Smooth muscle cell of trachea (primary cell): ENCODE results near the gene ACHE. TPM values are rescaled to one million over a fixed set of nuclear protein-coding genes. Genes with fewer than 3 reads are reported as not detected.

Experiments
- total RNA-seq: library from RNA; depleted of rRNA; stranded (reverse); fragments of >200 nt; gene quantifications from 2 replicates; pipeline ENCODE4 v1.2.1, GENCODE V29; 2014

ACHE gene
- 2.2 TPM in 1 of 2 replicates, not detected in the other for total RNA-seq

GRCh38 chr7:100895701-100895955, at the start of gene ACHE:
Gene ACHE, minus strand, starts transcription at chr7:100895888. Its CDS starts 1,656 bp downstream, at chr7:100894232.

GRCh38 chr7:100888988-100889750, 6.5 kb downstream of the ACHE start, which contains the start of gene UFSP1:
Gene UFSP1, minus strand, starts transcription at chr7:100889715. Its CDS starts 444 bp downstream, at chr7:100889271.

DNA sequence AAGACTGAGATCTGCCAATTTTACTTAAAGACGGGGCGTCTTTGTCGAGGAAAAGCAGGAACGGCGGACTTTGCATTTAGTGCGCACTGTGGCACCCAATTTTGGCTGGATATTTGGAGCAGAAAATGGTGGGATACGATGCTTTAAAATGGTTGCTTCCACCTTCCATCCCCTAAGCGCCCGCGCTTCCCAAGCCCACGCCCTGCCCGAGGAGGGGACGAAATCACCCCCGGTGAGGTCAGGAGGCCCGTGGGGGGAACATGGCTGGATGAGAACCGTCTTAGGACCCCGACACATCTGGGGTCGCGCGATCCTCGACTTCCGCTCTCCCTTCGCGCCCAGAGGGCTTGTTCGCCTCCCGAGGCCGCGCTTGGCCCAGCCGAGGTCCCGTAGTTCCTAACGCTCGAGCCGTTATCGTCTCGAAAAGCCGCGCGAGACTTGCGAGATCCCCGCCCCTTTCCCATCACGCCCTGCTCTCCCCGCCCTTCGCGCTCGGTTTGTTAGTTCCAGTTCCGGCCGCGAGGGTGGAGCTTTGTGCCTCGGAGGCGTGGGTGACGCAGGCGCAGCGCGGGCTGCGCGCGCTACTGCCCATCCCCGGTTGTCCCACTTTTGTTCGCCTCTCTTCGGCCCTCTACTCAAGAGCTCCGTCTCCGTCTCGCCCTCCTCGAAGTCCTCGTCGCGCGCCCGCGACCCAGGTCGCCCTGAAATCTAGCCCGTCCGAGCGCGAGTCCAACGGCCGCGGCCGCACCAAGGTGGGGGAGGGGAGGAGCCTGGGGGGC, 20.9 kb downstream of the ACHE start, which contains the start of gene SRRT:
TSS of gene SRRT (plus strand) at position 527 of the 779 bp plus-strand sequence. CDS start 488 bp downstream, outside the sequence.

GRCh38 chr7:100867040-100867775, 28.5 kb downstream of the ACHE start, which contains the start of gene TRIP6:
Gene TRIP6, plus strand, starts transcription at chr7:100867387. Its CDS starts 111 bp downstream, at chr7:100867498.

GRCh38 chr7:100852048-100852872, 43.4 kb downstream of the ACHE start, which contains the start of gene SLC12A9:
Gene SLC12A9, plus strand, starts transcription at chr7:100852713. Its CDS starts 1,485 bp downstream, at chr7:100854198.

Other genes starting within 250 kb of the ACHE start
- not detected in 2 replicates for gene ACTL6B, start 239.4 kb downstream of the ACHE start, total RNA-seq
- gene GNB2, start 222.1 kb downstream of the ACHE start, total RNA-seq, result 113 and 118 TPM in 2 replicates
- 20.4 and 23.5 TPM in 2 replicates for gene GIGYF1, start 201.6 kb downstream of the ACHE start, total RNA-seq
- gene POP7, start 189.8 kb downstream of the ACHE start, total RNA-seq, result 31.4 and 40.1 TPM in 2 replicates
- gene EPO, start 175.4 kb downstream of the ACHE start, total RNA-seq, result not detected in 2 replicates
- not detected in 2 replicates for gene ZAN, start 162.3 kb downstream of the ACHE start, total RNA-seq
- gene EPHB4, start 68.4 kb downstream of the ACHE start, total RNA-seq, result 37.7 and 64.2 TPM in 2 replicates
- 17.9 and 29.9 TPM in 2 replicates for gene SLC12A9, start 43.2 kb downstream of the ACHE start, total RNA-seq
- 102 and 103 TPM in 2 replicates for gene TRIP6, start 28.5 kb downstream of the ACHE start, total RNA-seq
- gene SRRT, start 20.8 kb downstream of the ACHE start, total RNA-seq, result 40.3 and 54.1 TPM in 2 replicates
- 3.9 and 10.4 TPM in 2 replicates for gene UFSP1, start 6.2 kb downstream of the ACHE start, total RNA-seq
- gene MUC3A, start 53.6 kb upstream of the ACHE start, total RNA-seq, result not detected in 2 replicates
- 0.50 and 0.87 TPM in 2 replicates for gene MUC12, start 73.7 kb upstream of the ACHE start, total RNA-seq
- gene MUC17, start 124.2 kb upstream of the ACHE start, total RNA-seq, result under 0.01 TPM in 1 of 2 replicates, not detected in the other
- gene TRIM56, start 189.6 kb upstream of the ACHE start, total RNA-seq, result 14.7 and 24.5 TPM in 2 replicates
- gene SERPINE1, start 231.2 kb upstream of the ACHE start, total RNA-seq, result 123 and 260 TPM in 2 replicates